ENCODE results near the gene PRDM7. TPM values are rescaled to one million over a fixed set of nuclear protein-coding genes. Genes with fewer than 3 reads are reported as not detected.
"Not testable (repeated sequence)": the region's sequence is repeated elsewhere in the genome, so short reads cannot be mapped to it uniquely, and the experiment has no call there.

PRDM7 gene
- total RNA-seq, 1 donor = not detected

DNA sequence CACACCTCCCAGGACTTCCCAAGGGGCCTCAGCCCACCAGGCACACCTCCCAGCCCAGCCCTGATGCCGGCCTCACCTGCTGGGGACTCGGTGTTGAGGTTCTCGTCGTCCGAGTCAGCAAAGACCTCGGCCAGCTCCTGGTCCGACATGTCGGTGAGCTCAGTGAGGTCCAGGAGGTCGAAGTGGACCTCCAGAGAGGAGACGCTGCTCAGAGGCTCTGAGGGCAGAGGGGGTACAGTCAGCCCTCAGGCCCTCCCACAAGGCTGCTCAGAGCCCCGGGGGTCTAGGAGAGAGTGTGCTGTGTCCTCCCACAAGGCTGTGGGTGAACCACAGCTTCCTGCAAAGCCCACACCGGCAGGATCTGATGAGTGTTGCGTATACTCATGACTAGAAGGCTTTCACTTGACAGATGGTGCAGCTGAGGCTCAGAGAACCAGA, 68.4 kb downstream of the PRDM7 start:
- Histone ChIP-seq H3K4me2 (ENCODE audit: insufficient read depth, low read length) (no peak overlapping the region), H3K4me3 (ENCODE audit: insufficient read depth, low read length) (no peak overlapping the region), H3K4me1 (ENCODE audit: insufficient read depth, low read length) (no peaks in the 10 kb centered on the region), H3K36me3 (ENCODE audit: insufficient read depth, low read length) (no peaks in the 10 kb centered on the region), H3K9me3 (ENCODE audit: low read depth, low read length) (no peaks in the 10 kb centered on the region), H3K27ac (ENCODE audit: low read depth, low read length) (no peak overlapping the region), H3K79me2 (ENCODE audit: insufficient read depth, low read length) (no peaks in the 10 kb centered on the region), H4K20me1 (ENCODE audit: insufficient read depth, low read length) (no peaks in the 10 kb centered on the region), H3K27me3 (ENCODE audit: insufficient read depth, low read length) (no peaks in the 10 kb centered on the region), H2AFZ (ENCODE audit: low read length) (no peak overlapping the region)
- peak; percentile 52 for DNase-seq (ENCODE audit: insufficient read length, low spot score, missing footprints)
- TF ChIP-seq, protein P1, sequence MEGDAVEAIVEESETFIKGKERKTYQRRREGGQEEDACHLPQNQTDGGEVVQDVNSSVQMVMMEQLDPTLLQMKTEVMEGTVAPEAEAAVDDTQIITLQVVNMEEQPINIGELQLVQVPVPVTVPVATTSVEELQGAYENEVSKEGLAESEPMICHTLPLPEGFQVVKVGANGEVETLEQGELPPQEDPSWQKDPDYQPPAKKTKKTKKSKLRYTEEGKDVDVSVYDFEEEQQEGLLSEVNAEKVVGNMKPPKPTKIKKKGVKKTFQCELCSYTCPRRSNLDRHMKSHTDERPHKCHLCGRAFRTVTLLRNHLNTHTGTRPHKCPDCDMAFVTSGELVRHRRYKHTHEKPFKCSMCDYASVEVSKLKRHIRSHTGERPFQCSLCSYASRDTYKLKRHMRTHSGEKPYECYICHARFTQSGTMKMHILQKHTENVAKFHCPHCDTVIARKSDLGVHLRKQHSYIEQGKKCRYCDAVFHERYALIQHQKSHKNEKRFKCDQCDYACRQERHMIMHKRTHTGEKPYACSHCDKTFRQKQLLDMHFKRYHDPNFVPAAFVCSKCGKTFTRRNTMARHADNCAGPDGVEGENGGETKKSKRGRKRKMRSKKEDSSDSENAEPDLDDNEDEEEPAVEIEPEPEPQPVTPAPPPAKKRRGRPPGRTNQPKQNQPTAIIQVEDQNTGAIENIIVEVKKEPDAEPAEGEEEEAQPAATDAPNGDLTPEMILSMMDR (IDR thresholded peaks at IDR 0.05; ENCODE audit: extremely low read depth, low read depth, low read length) = no peak

DNA sequence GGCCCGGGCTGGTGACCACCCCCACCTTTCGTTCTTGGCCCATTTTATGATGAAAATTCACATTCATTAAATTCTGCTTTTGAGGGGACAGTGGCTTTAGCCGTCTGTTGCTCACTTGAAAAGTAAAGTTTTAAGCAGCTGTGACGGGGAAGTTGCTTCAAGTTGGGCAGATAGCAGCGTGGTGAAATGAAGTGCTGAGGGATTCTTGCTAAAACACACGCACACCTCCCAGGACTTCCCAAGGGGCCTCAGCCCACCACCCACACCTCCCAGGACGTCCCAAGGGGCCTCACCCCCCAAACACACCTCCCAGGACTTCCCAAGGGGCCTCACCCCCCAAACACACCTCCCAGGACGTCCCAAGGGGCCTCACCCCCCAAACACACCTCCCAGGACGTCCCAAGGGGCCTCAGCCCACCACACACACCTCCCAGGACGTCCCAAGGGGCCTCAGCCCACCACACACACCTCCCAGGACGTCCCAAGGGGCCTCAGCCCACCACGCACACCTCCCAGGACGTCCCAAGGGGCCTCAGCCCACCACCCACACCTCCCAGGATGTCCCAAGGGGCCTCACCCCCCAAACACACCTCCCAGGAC, 69.4 kb downstream of the PRDM7 start:
- H3K4me3 ChIP-seq (ENCODE audit: insufficient read depth, low read length); H3K4me2 ChIP-seq (ENCODE audit: insufficient read depth, low read length); H3K9me3 ChIP-seq (ENCODE audit: low read depth, low read length); H4K20me1 ChIP-seq (ENCODE audit: insufficient read depth, low read length); H3K27me3 ChIP-seq (ENCODE audit: insufficient read depth, low read length); H3K36me3 ChIP-seq (ENCODE audit: insufficient read depth, low read length); H3K4me1 ChIP-seq (ENCODE audit: insufficient read depth, low read length); H2AFZ ChIP-seq (ENCODE audit: low read length); H3K27ac ChIP-seq (ENCODE audit: low read depth, low read length); H3K79me2 ChIP-seq (ENCODE audit: insufficient read depth, low read length): not testable (repeated sequence)
- DNase-seq (ENCODE audit: insufficient read length, low spot score, missing footprints) = peak; percentile 11

DNA sequence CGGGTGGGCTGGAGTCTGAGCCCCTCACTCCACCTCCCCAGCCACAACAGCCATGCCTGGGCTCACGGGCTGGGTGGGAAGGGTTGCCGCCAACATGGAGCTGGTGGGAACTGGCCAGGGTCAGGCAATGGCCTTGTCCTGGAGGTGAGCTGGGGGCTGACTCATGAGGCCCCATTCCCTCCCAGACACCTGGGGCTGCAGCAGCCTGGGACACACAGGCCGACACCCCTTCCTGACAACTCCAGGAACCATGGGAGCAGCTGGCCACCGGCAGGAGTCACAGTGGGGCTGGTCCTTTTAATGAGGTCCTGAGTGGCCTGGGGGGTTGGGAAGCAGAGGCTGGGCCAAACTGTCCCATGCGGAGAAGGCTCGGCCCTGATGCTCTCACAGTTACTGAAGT, 70.1 kb downstream of the PRDM7 start:
- H3K79me2 ChIP-seq (ENCODE audit: insufficient read depth, low read length) = no peaks in the 10 kb centered on the region
- no peaks in the 10 kb centered on the region for H4K20me1 ChIP-seq (ENCODE audit: insufficient read depth, low read length)
- H3K9me3 ChIP-seq (ENCODE audit: low read depth, low read length) = no peaks in the 10 kb centered on the region
- TF ChIP-seq, protein P1 (IDR thresholded peaks at IDR 0.05; ENCODE audit: extremely low read depth, low read depth, low read length) = no peak
- no peaks in the 10 kb centered on the region for H3K36me3 ChIP-seq (ENCODE audit: insufficient read depth, low read length)
- no peaks in the 10 kb centered on the region for H3K4me1 ChIP-seq (ENCODE audit: insufficient read depth, low read length)
- H3K4me2 ChIP-seq (ENCODE audit: insufficient read depth, low read length) = no peak overlapping the region
- H3K27me3 ChIP-seq (ENCODE audit: insufficient read depth, low read length) = no peaks in the 10 kb centered on the region
- DNase-seq (ENCODE audit: insufficient read length, low spot score, missing footprints) = no peak
- no peak overlapping the region for H3K27ac ChIP-seq (ENCODE audit: low read depth, low read length)
- H3K4me3 ChIP-seq (ENCODE audit: insufficient read depth, low read length) = no peak overlapping the region
- no peak overlapping the region for H2AFZ ChIP-seq (ENCODE audit: low read length)

Other genes with a start within 250 kb of the PRDM7 start
- 0.72 and 1.5 TPM in 2 replicates for gene SPIRE2, start 248.9 kb downstream of the PRDM7 start, total RNA-seq
- 225 and 230 TPM in 2 replicates for gene TCF25, start 203.7 kb downstream of the PRDM7 start, total RNA-seq
- gene MC1R, start 158.5 kb downstream of the PRDM7 start, total RNA-seq = 4.7 and 5.1 TPM in 2 replicates
- gene TUBB3, start 154.0 kb downstream of the PRDM7 start, total RNA-seq = 166 and 239 TPM in 2 replicates
- gene DEF8, start 128.6 kb downstream of the PRDM7 start, total RNA-seq = 48.6 and 48.9 TPM in 2 replicates
- gene DBNDD1, start 57.9 kb downstream of the PRDM7 start, total RNA-seq = 0.29 and 1.1 TPM in 2 replicates